GM19452 (cell line): ENCODE measurements around the gene MMP11.

ENCODE experiments used
- ATAC-seq: cut with Tn5 transposase; IDR thresholded peaks from one replicate; pipeline ENCODE4 v1.9.1; 2021; ENCODE audit not compliant: unreplicated experiment

MMP11 gene

GRCh38 chr22:23801238-23801821 is 28.7 kb downstream of the MMP11 start:
- ATAC-seq = no peak

- ATAC-seq = no peak
These were observed 29.3 kb downstream of the MMP11 start for GRCh38 chr22:23801886-23802377.

- no peak for ATAC-seq
These were observed 30.6 kb downstream of the MMP11 start for GRCh38 chr22:23803001-23803819.

GRCh38 chr22:23804781-23805291 is 32.2 kb downstream of the MMP11 start:
- ATAC-seq = no peak

GRCh38 chr22:23806837-23807236 is 34.2 kb downstream of the MMP11 start:
- no peak for ATAC-seq

- no peak for ATAC-seq
These were observed 39.7 kb downstream of the MMP11 start for GRCh38 chr22:23812378-23812777.

- ATAC-seq = no peak
These were observed 43.0 kb downstream of the MMP11 start for GRCh38 chr22:23815541-23816155.

GRCh38 chr22:23816156-23816976 is 43.7 kb downstream of the MMP11 start:
- no peak for ATAC-seq

GRCh38 chr22:23817146-23817545 is 44.5 kb downstream of the MMP11 start:
- ATAC-seq = no peak

GRCh38 chr22:23818541-23818940 is 45.9 kb downstream of the MMP11 start:
- no peak for ATAC-seq

GRCh38 chr22:23820748-23821211 is 48.1 kb downstream of the MMP11 start:
- no peak for ATAC-seq

GRCh38 chr22:23822101-23822671 is 49.5 kb downstream of the MMP11 start:
- ATAC-seq = no peak

GRCh38 chr22:23823331-23823791 is 50.7 kb downstream of the MMP11 start:
- ATAC-seq = no peak

GRCh38 chr22:23824476-23825245 is 52.0 kb downstream of the MMP11 start:
- no peak for ATAC-seq

GRCh38 chr22:23825246-23825905 is 52.7 kb downstream of the MMP11 start:
- no peak for ATAC-seq

GRCh38 chr22:23826510-23827350 is 54.1 kb downstream of the MMP11 start:
- no peak for ATAC-seq

GRCh38 chr22:23827351-23827995 is 54.8 kb downstream of the MMP11 start:
- ATAC-seq = no peak
